ENCODE results near the gene NLRP9.

DNA sequence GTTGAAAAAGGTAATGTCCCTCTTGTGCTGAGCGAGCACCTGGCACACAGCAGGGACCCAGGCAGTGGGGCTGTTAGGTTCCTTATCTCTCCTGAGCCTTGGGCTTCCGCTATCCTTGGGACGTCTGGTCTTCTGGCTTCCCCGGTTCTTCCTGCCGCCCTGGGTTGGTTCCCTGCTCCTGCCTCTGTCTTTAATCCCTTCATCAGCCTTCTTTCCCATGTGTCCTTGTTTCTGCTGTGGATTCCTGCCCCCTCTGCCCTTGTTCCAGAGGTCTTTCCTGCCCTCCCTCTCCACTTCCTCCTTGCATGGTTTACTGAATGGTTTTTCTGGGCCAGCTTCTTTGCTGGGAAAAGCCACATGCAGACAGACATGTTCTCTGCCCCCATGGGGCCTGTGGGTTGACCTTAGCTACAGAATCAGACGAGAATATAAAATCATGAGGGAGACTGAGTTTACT, 60.6 kb downstream of the NLRP9 start:
- TF ChIP-seq POLR2A (IDR thresholded peaks at IDR 0.05) = no peak
- no peak for TF ChIP-seq CTCF (IDR thresholded peaks at IDR 0.05)

Measured in uterus (tissue), 2 donors.